NCI-H446 (cell line): ENCODE results near the gene GNPAT.
"Not testable (repeated sequence)": the region's sequence is repeated elsewhere in the genome, so short reads cannot be mapped to it uniquely, and the experiment has no call there.

Experiments
- DNase-seq, 2 experiments: peaks; one replicate each; lab custom pipeline; 2025; lab: John Stamatoyannopoulos, UW

The GNPAT gene

DNA sequence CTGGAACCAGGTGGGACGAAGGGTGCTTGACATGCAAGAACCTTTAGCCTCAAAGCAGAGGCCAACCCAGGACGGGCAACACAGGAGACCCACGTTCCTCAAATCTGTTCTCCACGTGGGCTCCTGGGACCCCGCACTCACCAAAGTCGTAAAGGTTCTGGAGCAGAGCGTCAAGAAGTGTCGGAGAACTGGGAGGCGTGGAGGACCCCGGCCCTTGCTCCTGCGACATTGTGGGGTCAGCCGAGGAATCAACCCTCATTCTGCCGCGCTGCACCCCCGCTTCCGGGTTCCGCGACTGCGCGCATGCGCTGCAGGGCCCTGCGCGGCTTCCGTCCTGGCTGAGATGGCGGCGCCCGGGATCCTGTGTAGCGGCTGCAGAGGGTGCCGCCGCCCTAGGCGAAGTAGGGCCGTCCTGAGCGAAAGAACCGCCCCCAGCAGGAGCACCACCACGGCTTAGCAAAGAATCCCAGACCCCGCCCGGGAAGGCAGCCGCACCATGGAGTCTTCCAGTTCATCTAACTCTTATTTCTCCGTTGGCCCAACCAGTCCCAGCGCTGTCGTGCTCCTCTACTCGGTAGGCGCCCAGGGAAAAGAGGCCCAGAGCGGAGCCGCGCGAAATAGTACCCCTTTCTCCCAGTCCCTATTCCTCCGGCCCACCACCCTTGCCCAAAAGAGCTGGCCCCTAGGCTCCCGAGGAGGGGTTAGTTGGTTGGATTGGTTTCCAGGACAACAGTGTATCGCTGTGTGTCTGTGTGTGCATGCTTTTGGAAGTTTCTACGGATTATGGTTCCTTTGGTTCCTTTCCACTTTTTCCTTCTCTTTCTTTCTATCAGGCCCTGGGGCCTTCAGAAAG is at the start of gene GNPAT:
TSS of gene GNPAT (plus strand) at position 330 of the 853 bp plus-strand sequence. CDS start at position 497, 167 bp downstream.
- DNase-seq: peak; percentile 75 to 90

DNA sequence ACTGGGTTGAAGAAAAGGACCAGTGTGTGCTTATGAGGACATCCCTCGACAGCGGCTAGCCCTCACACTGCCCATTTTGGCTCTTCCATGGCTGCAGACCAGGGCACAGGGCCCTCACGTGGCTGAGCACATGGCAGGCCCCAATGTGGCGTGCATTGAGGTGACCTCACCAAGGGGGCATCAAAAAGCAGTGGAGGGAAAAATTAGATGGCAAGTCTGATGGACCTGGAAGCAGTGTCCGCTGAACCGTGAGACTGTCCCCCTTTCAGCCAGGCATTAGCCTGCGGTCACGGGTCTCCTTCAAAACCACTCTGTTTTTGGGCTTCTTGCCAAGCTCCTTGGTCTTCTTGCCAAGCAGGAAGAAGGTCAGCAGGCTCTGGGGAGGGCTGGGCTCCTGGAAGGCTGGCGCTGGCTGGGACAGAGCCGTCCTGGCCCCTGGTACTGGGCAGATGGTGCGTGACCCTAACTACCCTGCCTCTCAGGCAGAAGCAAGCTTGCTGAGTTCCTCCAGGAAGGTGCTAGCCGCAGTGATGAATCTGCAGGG is 48.3 kb upstream of the GNPAT start:
- DNase-seq: peak; percentile 30 to 75

GRCh38 chr1:231193710-231194340 is 47.2 kb upstream of the GNPAT start:
- DNase-seq: no peak

DNA sequence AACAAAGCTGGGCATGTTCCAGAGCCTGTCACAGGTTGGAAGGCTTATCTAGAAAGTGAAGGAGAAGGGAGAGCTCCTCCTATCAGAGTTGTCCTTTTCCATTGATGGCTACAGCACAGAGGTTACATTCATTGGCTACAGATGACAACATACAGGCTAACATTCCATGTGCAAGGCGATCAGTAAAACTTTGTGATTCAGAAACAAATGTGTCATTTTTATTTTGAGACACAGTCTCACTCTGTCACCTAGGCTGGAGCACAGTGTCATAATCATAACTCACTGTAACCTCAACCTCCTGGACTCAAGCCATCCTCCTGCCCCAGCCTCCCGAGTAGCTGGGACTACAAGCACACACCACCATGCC is 46.6 kb upstream of the GNPAT start:
- no peak for DNase-seq

GRCh38 chr1:231194843-231195516 is 46.0 kb upstream of the GNPAT start:
- DNase-seq: no peak

- no peak for DNase-seq
Measured at GRCh38 chr1:231196307-231196706, 44.7 kb upstream of the GNPAT start.

GRCh38 chr1:231196728-231197127 is 44.3 kb upstream of the GNPAT start:
- no peak for DNase-seq

- DNase-seq: no peak
Measured at GRCh38 chr1:231199868-231200267, 41.1 kb upstream of the GNPAT start.

DNA sequence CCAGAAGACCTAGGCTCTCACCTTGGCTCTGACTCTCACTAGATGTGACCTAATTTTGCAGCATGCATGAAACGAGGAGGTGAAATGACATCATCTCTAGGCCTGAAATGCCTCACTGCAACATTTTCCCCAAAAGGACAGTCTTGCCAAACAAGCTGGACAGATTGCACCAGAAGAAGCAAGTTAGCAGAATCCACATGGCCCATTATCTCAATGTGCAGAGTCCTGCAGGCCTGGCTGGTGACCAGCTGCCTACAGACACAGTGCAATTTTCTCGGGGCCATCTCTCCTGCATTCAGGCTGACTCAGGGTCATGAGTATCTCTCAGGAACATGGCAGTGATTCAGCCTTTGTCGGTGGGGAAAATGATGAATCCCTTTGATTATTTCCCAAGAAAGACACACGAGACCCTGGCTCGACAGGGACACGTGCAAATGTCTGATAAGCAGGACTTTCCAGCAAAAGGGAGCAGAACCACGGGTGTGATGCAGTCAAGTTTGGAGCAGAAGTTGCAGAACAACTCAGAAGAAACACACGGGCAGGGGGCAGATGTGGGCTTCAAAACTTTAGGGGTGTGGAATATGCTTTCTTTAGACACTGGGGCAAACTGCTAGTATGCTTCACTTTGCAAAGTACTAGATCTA is 40.5 kb upstream of the GNPAT start:
- DNase-seq: no peak

DNA sequence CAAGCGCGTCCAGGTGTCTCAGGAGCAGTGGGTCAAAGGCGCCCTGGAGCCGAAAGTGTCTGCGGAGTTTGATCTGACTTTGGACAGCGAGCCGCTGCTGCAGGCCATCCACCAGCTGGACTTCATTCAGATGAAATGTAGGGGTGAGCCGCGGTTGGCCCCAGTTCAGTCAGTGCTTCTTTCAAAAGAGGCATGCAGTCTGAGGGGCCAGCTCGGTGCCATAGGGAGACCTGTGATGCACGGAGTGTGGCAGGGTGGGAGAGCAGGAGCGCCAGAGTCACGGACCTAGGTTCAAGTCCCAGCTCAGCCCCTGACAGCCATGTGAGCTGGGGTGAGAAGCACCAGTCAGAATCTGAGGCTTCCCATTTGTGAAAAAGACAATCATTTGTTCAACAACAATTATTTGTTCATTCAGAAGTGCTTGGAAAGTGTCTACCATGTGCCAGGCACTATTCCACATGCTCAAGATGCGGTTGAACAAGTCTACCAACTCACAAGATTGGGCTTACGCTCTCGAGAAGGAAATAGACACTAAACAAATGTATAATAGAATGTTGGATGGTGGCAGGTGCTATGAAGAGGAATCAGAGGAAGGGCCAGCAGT is 39.5 kb upstream of the GNPAT start:
- DNase-seq: no peak

- DNase-seq: no peak
Measured at GRCh38 chr1:231201979-231202633, 38.9 kb upstream of the GNPAT start.

DNA sequence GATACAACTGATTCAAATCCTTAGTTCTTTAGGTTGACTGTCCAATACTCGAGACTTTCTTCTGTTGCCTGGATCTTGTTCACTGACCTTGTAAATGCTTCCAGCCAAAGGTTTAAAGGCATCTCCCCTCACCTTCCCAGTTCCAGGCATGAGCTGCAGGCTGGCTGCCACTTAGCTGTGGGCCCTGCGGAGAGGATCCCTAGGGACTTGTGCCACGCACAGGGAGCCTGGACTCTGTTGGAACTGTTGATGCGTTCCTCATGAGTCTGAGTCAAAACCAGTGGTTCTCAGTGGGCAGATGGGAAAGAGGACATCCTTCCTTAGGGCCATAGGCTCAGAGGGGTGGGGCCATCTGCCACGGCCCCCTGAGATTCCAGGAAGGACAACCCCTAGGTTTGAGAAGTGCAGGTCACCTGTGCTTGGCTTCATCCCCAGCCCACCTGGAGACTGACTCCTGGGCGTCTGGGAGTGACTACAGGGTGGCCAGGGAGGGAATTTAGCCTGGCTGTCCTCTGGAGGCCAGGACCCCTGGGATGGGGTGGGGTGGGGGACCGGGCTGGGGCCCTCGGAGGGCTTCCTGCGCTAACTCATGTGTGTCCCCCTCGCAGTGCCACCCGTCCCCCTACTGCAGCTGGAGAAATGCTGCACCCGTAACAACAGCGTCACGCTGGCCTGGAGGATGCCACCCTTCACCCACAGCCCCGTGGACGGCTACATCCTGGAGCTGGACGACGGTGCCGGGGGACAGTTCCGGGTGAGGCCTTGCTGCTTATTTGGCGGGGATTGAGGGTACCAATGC is 37.6 kb upstream of the GNPAT start:
- DNase-seq: no peak

DNA sequence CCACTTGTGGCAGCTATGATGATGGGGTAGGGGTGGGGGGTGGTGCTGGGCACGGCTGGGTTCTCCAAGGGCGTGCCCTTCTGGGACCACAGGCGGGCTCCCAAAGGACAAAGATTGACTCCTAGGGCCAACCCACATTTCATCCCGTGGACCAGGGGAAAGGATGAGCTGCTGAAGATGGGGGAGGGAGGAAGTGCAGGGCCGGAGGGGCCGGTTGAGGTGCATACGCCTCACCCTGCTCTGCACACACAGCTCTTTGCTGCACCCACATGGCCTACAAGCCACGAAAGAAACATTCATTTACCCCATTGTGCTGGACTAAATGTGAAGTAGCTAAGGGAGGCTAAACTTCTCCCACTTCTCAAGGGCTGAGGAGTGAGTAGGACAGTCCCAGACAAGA is 34.2 kb upstream of the GNPAT start:
- no peak for DNase-seq

DNA sequence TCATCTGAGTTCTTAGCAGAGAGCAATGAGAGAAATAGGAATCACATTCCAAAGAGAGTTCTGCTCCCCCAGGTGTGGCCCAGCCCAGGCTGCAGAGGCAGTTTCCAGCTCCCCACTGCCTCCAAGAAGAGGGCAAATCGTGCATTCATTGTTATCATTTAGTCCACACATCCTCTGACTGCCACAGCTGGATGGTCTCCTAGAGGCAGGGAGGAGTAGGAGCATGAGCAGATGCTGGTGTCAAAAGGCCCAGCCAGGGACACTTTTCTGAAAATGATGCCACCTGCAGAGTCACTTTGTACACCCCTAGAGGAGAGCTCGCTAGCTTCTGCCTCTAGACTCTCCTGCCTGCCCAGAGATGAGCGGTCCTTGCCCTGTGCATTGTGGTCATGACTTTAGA is 33.6 kb upstream of the GNPAT start:
- DNase-seq: no peak

- DNase-seq: no peak
Measured at GRCh38 chr1:231208980-231209379, 32.0 kb upstream of the GNPAT start.

DNA sequence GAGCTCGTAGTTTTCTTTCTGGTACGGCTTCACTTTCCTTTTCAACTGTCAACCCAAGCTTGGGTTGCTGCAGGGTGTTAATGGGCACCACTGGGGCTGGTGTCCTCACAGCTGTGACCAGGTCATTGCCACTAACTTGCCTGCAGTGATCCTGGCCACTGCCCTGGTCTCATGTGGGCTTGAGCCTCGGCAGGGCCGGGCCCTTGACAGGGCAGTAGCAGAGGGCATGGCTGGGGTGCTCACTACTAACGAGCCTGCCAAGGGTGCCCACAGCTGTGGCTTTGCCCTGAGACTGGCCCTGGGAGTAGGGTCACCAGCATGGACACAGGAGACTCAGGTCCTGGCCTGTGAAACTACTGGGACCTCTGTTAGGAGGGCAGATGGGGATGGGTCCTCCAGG is 31.5 kb upstream of the GNPAT start:
- no peak for DNase-seq

- no peak for DNase-seq
Measured at GRCh38 chr1:231210126-231210525, 30.9 kb upstream of the GNPAT start.

- DNase-seq: peak; percentile 41 to 76
Measured at GRCh38 chr1:231211005-231211857, 29.8 kb upstream of the GNPAT start.

GRCh38 chr1:231212301-231212700 is 28.7 kb upstream of the GNPAT start:
- DNase-seq: not testable (repeated sequence)
